HCT116 (cell line): ENCODE results near the gene OR2S2. TPM values are rescaled to one million over a fixed set of nuclear protein-coding genes. Genes with fewer than 3 reads are reported as not detected.
A peak's percentile ranks its signal among the peaks of the same experiment; 100 is the strongest.

Experiments
- ATAC-seq: fragments of 200-7000 bp; cut with Tn5 transposase; 2 replicates; pipeline ENCODE4 v1.9.1; 2020; ENCODE audit warnings: mild to moderate bottlenecking, moderate library complexity
- BruUV-seq: library from RNA; stranded (reverse); fragments of 400-500 nt; replicated peaks from 2 replicates; lab custom pipeline; 2021; lab: Mats Ljungman, UMichigan
- CTCF ChIA-PET: fragments of 300-600 bp; sonication (Branson Sonifier 250); formaldehyde crosslinking; loops from one replicate; lab custom pipeline; 2021; ENCODE audit warnings: antibody characterized with exemption; lab: Charles Lee
- POLR2A ChIA-PET: fragments of 300-600, 350-600 bp; sonication (Branson Sonifier 250); formaldehyde crosslinking; loops from one replicate; lab custom pipeline; 2021; ENCODE audit warnings: antibody characterized with exemption; lab: Charles Lee
- RAD21 ChIA-PET, 2 experiments: fragments of 300-600 bp; sonication (Branson Sonifier 250); formaldehyde crosslinking; loops; one replicate each; lab custom pipeline; 2023; ENCODE audit warnings: low total read pairs in 2 of 2; ENCODE audit not compliant: uncharacterized antibody in 2 of 2, unreplicated experiment in 2 of 2, low non-redundant PET in 1 of 2; lab: Charles Lee
- DNase-seq: peaks from one replicate; pipeline ENCODE4 v3.0.0-alpha.2; 2010; ENCODE audit warnings: low read depth, low spot score
- H2AFZ ChIP-seq: fragments of 200-600 bp; shearing (Covaris generic), sonication (generic); 2 replicates; pipeline ENCODE4 v1.6.1; 2017; ENCODE audit warnings: low read depth, mixed run types, mixed read lengths, antibody characterized with exemption, low read length; ENCODE audit not compliant: poor library complexity, severe bottlenecking
- H3K27ac ChIP-seq: 2 replicates; pipeline ENCODE4 v1.5.1; 2012; ENCODE audit warnings: low read depth, low read length
- H3K27me3 ChIP-seq: fragments of 200-600 bp; sonication (generic); 2 replicates; pipeline ENCODE4 v1.6.1; 2016; ENCODE audit warnings: mixed run types, low read length, mixed read lengths; ENCODE audit not compliant: insufficient read depth
- H3K36me3 ChIP-seq, 2 experiments: fragments of 200-500 bp in 1 of 2; fragments of 200-600 bp in 1 of 2; sonication (Bioruptor generic) in 1 of 2; sonication (generic) in 1 of 2; 2 replicates each; pipeline versions ENCODE4 v1.5.1 to v1.6.1; 2014 to 2016; ENCODE audit warnings: low read length in 2 of 2, inconsistent platforms in 1 of 2, mixed read lengths in 1 of 2, mixed run types in 1 of 2; ENCODE audit not compliant: insufficient read depth in 2 of 2, control insufficient read depth in 1 of 2
- H3K4me1 ChIP-seq, 2 experiments: fragments of 200-600 bp in 1 of 2; sonication (generic) in 1 of 2; 2 replicates each; pipeline versions ENCODE4 v1.5.1 to v1.6.1; 2012 to 2017; ENCODE audit warnings: low read length in 2 of 2, inconsistent platforms in 1 of 2, mild to moderate bottlenecking in 1 of 2, mixed read lengths in 1 of 2, mixed run types in 1 of 2, moderate library complexity in 1 of 2; ENCODE audit not compliant: insufficient read depth in 2 of 2, control insufficient read depth in 1 of 2
- H3K4me2 ChIP-seq: fragments of 200-600 bp; sonication (generic); 2 replicates; pipeline ENCODE4 v1.6.1; 2017; ENCODE audit warnings: mixed run types, low read length, mixed read lengths
- H3K4me3 ChIP-seq, 2 experiments: fragments of 200-600 bp in 1 of 2; sonication (generic) in 1 of 2; replicated peaks in 1 of 2; 2 replicates each; pipeline ENCODE4 v1.5.1; 2011 to 2016; ENCODE audit warnings: low read length in 2 of 2, control low read depth in 1 of 2, low read depth in 1 of 2, mild to moderate bottlenecking in 1 of 2, mixed read lengths in 1 of 2, mixed run types in 1 of 2
- H3K79me2 ChIP-seq: fragments of 200-600 bp; sonication (generic); 2 replicates; pipeline ENCODE4 v1.6.1; 2017; ENCODE audit warnings: mild to moderate bottlenecking, mixed run types, low read length, moderate library complexity, mixed read lengths; ENCODE audit not compliant: insufficient read depth
- H3K9ac ChIP-seq: fragments of 200-600 bp; sonication (generic); 2 replicates; pipeline ENCODE4 v1.6.1; 2016; ENCODE audit warnings: low read length, mixed read lengths
- H3K9me2 ChIP-seq: fragments of 200-600 bp; sonication (generic), shearing (Covaris generic); 2 replicates; pipeline ENCODE4 v1.6.1; 2017; ENCODE audit warnings: mixed run types, mild to moderate bottlenecking, moderate library complexity; ENCODE audit not compliant: insufficient read depth
- H3K9me3 ChIP-seq, 2 experiments: fragments of 200-500 bp in 1 of 2; fragments of 200-600 bp in 1 of 2; sonication (Bioruptor generic) in 1 of 2; sonication (generic) in 1 of 2; 2 replicates each; pipeline ENCODE4 v1.6.1; 2014 to 2017; ENCODE audit warnings: low read length in 2 of 2, mixed read lengths in 2 of 2, inconsistent platforms in 1 of 2, low read depth in 1 of 2, mild to moderate bottlenecking in 1 of 2, mixed run types in 1 of 2, moderate library complexity in 1 of 2; ENCODE audit not compliant: control insufficient read depth in 1 of 2, insufficient read depth in 1 of 2
- H4K20me1 ChIP-seq: fragments of 200-600 bp; sonication (generic), shearing (Covaris generic); 2 replicates; pipeline ENCODE4 v1.6.1; 2017; ENCODE audit warnings: mixed run types, mild to moderate bottlenecking, moderate library complexity; ENCODE audit not compliant: insufficient read depth
- EGR1 ChIP-seq: IDR thresholded peaks from 2 replicates; pipeline ENCODE4 v1.6.1; 2012; ENCODE audit warnings: low read depth
- FOSL1 ChIP-seq: IDR thresholded peaks from 2 replicates; pipeline ENCODE4 v1.6.1; 2012; ENCODE audit warnings: low read depth
- JUND ChIP-seq: IDR thresholded peaks from 2 replicates; pipeline ENCODE4 v1.6.1; 2012
- MAX ChIP-seq: IDR thresholded peaks from 2 replicates; pipeline ENCODE4 v1.6.1; 2012
- POLR2AphosphoS5 ChIP-seq: IDR thresholded peaks from 2 replicates; pipeline ENCODE4 v1.6.1; 2011; ENCODE audit warnings: mild to moderate bottlenecking, low read depth, low read length, moderate library complexity
- SRF ChIP-seq: IDR thresholded peaks from 2 replicates; pipeline ENCODE4 v1.6.1; 2012; ENCODE audit warnings: low read depth
- YY1 ChIP-seq: IDR thresholded peaks from 2 replicates; pipeline ENCODE4 v1.6.1; 2011; ENCODE audit warnings: low read length, low read depth, moderate library complexity, mild to moderate bottlenecking; ENCODE audit not compliant: insufficient replicate concordance; ENCODE audit errors: extremely low read depth
- ZBTB33 ChIP-seq: IDR thresholded peaks from 2 replicates; pipeline ENCODE4 v1.6.1; 2011; ENCODE audit warnings: mild to moderate bottlenecking, low read length, moderate library complexity; ENCODE audit not compliant: insufficient replicate concordance; ENCODE audit errors: extremely low read depth
- intact Hi-C: fragments of 100-400 bp; cut with micrococcal nuclease; formaldehyde crosslinking; loops from 2 replicates; pipeline ENCODE4 v1.10.0; 2022
- total RNA-seq: library from RNA; stranded (reverse); gene quantifications from one replicate; pipeline ENCODE4 v1.2.1, GENCODE V29; 2021; ENCODE audit not compliant: unreplicated experiment

The OR2S2 gene
- total RNA-seq, 1 experiment from 2014 or later = not detected

- no peaks in the 10 kb centered on the region for H3K9me3 ChIP-seq
- peak overlapping the region; percentile 96 for H2AFZ ChIP-seq
- H3K27me3 ChIP-seq = no peaks in the 10 kb centered on the region
- H3K4me2 ChIP-seq = peak overlapping the region; percentile 68
- DNase-seq (peak; percentile 44), ATAC-seq (peak; percentile 88)
- H3K9ac ChIP-seq = peak overlapping the region; percentile 40
- H3K9me2 ChIP-seq = no peaks in the 10 kb centered on the region
- intact Hi-C loops = no loop called here
- H3K36me3 ChIP-seq = no peaks in the 10 kb centered on the region
- peak overlapping the region; percentile 46; the same call in 1 of the 2 replicates for H3K27ac ChIP-seq
- POLR2A ChIA-PET = interaction anchor here (1.1 to 1.2 kb wide), 2 partner anchors 22 to 25 kb away, joined by 3 read pairs; no protein-coding TSS in a partner anchor
- peak; percentile 60 for TF ChIP-seq SRF
- peak; percentile 25 for TF ChIP-seq YY1
- TF ChIP-seq EGR1 = peak; percentile 69; the same call in 1 of the 2 replicates
- TF ChIP-seq FOSL1 = no peak; the same call in 1 of the 2 replicates
- no peak for TF ChIP-seq POLR2AphosphoS5
- TF ChIP-seq, all 23 proteins: peak for 3
- ChIA-PET CTCF (interaction anchor here (1.1 to 2.2 kb wide), 2 partner anchors 21 to 22 kb away, joined by 3 to 12 read pairs; no protein-coding TSS in a partner anchor), RAD21 (no interaction called here)
- Histone ChIP-seq H3K4me3 (peak overlapping the region in 1 of 2 experiments; percentile 31; a peak in 2 of 4 replicates), H3K4me1 (peaks cover 14 to 20% of the 10 kb centered on the region in 2 experiments), H3K79me2 (no peaks in the 10 kb centered on the region), H4K20me1 (no peaks in the 10 kb centered on the region)
- BruUV-seq = no TSS peak
Observed at GRCh38 chr9:35923927-35924763, 33.8 kb downstream of the OR2S2 start.

GRCh38 chr9:35923598-35923926 is 34.4 kb downstream of the OR2S2 start:
- Histone ChIP-seq H3K36me3 (no peaks in the 10 kb centered on the region), H3K4me1 (peaks cover 14 to 20% of the 10 kb centered on the region in 2 experiments), H3K9me2 (no peaks in the 10 kb centered on the region), H3K79me2 (no peaks in the 10 kb centered on the region), H3K27ac (no peak overlapping the region; the same call in 1 of the 2 replicates), H3K4me3 (peak overlapping the region in 1 of 2 experiments; percentile 31; a peak in 2 of 4 replicates), H3K4me2 (peak overlapping the region; percentile 68)
- DNase-seq (no peak), ATAC-seq (peak; percentile 30; the same call in 1 of the 2 replicates)
- intact Hi-C loops = no loop called here
- no TSS peak for BruUV-seq
- TF ChIP-seq JUND = no peak
- TF ChIP-seq MAX = 0 out of 2 replicates have a peak, but pooled peaks have one; percentile 23
- TF ChIP-seq ZBTB33 = no peak
- TF ChIP-seq, all 23 proteins: peak for 1
- Histone ChIP-seq H2AFZ (peak overlapping the region; percentile 96), H4K20me1 (no peaks in the 10 kb centered on the region), H3K27me3 (no peaks in the 10 kb centered on the region), H3K9ac (peak overlapping the region; percentile 40), H3K9me3 (no peaks in the 10 kb centered on the region)
- ChIA-PET CTCF (interaction anchor here (1.1 to 2.2 kb wide), 2 partner anchors 21 to 22 kb away, joined by 3 to 12 read pairs; no protein-coding TSS in a partner anchor), POLR2A (no interaction called here), RAD21 (no interaction called here)
